Measurements from ENCODE around the gene APPL2. TPM values are rescaled to one million over a fixed set of nuclear protein-coding genes. Genes with fewer than 3 reads are reported as not detected.

APPL2 gene
- total and polyA plus RNA-seq, 3 donors from 2014 or later = 70.9 to 140 (median 129) TPM

DNA sequence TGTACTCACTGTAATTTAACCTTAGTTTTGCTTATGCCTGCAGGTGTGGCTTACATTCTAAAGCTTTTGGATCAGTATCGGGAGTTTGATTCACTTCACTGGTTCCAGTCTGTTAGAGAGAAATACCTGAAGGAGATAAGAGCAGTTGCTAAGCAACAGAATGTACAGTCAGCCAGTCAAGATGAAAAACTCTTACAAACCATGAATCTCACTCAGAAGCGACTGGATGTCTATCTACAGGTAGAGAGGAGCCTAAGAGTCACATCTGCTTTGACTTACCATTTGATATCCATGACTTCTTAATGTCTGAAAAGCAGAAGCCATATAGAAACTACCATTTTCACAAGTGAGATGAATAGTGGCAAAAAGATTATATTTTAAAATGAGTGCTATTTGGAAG is 71.9 kb downstream of the APPL2 start:
- H3K9me3 ChIP-seq = no peaks in the 10 kb centered on the region
- no peaks in the 10 kb centered on the region for H3K4me1 ChIP-seq
- no peak overlapping the region for H3K27ac ChIP-seq
- DNase-seq = no peak
- H3K36me3 ChIP-seq (ENCODE audit: low read depth, missing control alignments) = peaks cover 5% of the 10 kb centered on the region
- no peak for TF ChIP-seq POLR2A (IDR thresholded peaks at IDR 0.05)
- TF ChIP-seq, protein P1, sequence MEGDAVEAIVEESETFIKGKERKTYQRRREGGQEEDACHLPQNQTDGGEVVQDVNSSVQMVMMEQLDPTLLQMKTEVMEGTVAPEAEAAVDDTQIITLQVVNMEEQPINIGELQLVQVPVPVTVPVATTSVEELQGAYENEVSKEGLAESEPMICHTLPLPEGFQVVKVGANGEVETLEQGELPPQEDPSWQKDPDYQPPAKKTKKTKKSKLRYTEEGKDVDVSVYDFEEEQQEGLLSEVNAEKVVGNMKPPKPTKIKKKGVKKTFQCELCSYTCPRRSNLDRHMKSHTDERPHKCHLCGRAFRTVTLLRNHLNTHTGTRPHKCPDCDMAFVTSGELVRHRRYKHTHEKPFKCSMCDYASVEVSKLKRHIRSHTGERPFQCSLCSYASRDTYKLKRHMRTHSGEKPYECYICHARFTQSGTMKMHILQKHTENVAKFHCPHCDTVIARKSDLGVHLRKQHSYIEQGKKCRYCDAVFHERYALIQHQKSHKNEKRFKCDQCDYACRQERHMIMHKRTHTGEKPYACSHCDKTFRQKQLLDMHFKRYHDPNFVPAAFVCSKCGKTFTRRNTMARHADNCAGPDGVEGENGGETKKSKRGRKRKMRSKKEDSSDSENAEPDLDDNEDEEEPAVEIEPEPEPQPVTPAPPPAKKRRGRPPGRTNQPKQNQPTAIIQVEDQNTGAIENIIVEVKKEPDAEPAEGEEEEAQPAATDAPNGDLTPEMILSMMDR (IDR thresholded peaks at IDR 0.05) = no peak
- 80 to 90% methylated on average over 2 of the region's 2 CpGs for WGBS, 2 donors
- H3K4me3 ChIP-seq = no peak overlapping the region
- H3K27me3 ChIP-seq = no peaks in the 10 kb centered on the region
- intact Hi-C loops (cut with DNase I; ENCODE audit: low total_unique reads) = no loop called here

DNA sequence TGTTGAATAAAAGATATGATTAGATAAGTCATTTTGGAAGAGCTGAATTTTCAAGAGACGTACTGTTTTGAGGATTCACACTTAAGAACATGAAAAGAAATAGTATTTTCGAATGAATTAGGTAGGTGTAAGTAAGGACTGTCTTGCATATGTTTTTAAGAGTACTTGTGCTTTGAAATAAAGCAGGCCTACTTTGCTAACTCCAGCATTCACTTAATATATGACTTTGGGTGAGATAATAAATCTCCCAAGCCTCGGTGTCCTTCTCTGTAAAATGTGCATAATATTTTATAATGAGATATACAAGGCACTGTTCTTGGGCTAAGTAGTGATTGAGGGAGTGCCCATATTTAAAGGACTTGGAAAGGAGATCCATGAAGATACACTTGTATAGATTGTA is 73.8 kb downstream of the APPL2 start:
- DNase-seq = no peak
- 93 to 95% methylated on average over 3 of the region's 3 CpGs for WGBS, 2 donors
- Histone ChIP-seq H3K4me3 (no peak overlapping the region), H3K27me3 (no peaks in the 10 kb centered on the region), H3K36me3 (ENCODE audit: low read depth, missing control alignments) (peaks cover 5% of the 10 kb centered on the region), H3K4me1 (no peaks in the 10 kb centered on the region), H3K9me3 (no peaks in the 10 kb centered on the region), H3K27ac (no peak overlapping the region)
- TF ChIP-seq POLR2A (IDR thresholded peaks at IDR 0.05) = no peak
- TF ChIP-seq, protein P1 (IDR thresholded peaks at IDR 0.05) = no peak
- intact Hi-C loops (cut with DNase I; ENCODE audit: low total_unique reads) = no loop called here

DNA sequence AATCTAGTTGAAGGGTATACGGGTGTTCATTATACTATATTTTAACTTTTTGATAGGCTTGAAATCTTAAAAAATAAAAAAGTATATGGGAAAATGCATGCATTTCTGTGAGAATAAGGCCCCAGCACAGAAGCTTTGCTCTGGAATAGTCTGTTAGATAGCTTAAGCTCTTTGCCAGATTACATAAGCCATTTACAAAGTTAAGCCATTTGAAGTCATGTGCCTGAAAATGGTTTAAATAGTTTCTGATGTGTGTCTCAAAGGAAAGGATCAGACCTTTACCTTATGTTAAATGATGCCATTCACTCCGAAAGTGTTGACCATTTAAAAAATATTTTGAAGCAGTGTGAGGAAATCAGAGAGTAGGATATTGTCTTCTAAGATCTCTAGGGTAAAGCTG is 77.1 kb downstream of the APPL2 start:
- Histone ChIP-seq H3K27ac (no peak overlapping the region), H3K4me1 (no peaks in the 10 kb centered on the region), H3K36me3 (ENCODE audit: low read depth, missing control alignments) (peaks cover 5% of the 10 kb centered on the region), H3K27me3 (no peaks in the 10 kb centered on the region), H3K9me3 (no peaks in the 10 kb centered on the region), H3K4me3 (no peak overlapping the region)
- 90 to 93% methylated on average over 2 of the region's 2 CpGs for WGBS, 2 donors
- intact Hi-C loops (cut with DNase I; ENCODE audit: low total_unique reads) = no loop called here
- no peak for DNase-seq
- TF ChIP-seq, protein P1 (IDR thresholded peaks at IDR 0.05) = no peak

DNA sequence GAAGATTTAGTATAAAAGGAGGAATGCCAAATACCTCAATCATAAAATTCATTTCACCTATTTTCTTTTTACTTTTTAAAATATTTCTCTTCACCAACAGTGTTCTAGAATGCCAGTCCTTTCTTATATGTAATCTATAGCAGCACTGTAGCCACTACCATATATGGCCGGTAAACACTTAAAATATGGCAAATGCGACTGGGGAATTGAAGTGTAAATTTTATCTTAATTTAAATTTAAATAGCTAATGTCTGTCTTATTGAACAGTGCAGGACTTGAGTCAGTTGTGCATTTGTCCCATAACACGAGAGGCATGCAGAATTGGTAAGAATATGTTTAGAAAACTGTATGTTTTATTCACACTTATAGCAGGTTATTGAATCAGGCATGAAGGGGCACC is 78.4 kb downstream of the APPL2 start:
- Histone ChIP-seq H3K4me3 (no peak overlapping the region), H3K4me1 (no peaks in the 10 kb centered on the region), H3K27me3 (no peaks in the 10 kb centered on the region), H3K27ac (no peak overlapping the region), H3K9me3 (no peaks in the 10 kb centered on the region), H3K36me3 (ENCODE audit: low read depth, missing control alignments) (peaks cover 5% of the 10 kb centered on the region)
- TF ChIP-seq, protein P1 (IDR thresholded peaks at IDR 0.05) = no peak
- TF ChIP-seq POLR2A (IDR thresholded peaks at IDR 0.05) = no peak
- intact Hi-C loops (cut with DNase I; ENCODE audit: low total_unique reads) = no loop called here
- DNase-seq = no peak
- WGBS, 2 donors = 94 to 95% methylated on average over 3 of the region's 3 CpGs

DNA sequence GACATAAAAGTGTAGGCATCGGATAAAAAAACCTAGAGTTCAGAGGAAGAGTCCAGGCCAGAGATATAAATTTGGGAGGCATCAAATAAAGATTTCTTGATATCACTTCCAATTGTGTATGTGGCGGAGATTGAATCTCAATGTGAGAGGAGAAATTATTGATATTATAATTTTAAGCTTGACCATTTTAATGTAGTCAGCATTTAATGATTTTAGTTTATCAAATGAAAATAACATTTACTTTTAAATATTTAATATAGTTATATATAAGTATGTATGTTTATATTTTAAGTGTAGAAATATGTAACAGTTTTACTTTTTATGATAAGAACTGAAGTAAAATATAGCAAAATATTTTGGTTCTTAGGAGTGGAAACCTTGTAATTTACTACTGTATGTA is 79.7 kb downstream of the APPL2 start:
- H3K36me3 ChIP-seq (ENCODE audit: low read depth, missing control alignments) = peaks cover 5% of the 10 kb centered on the region
- intact Hi-C loops (cut with DNase I; ENCODE audit: low total_unique reads) = no loop called here
- no peaks in the 10 kb centered on the region for H3K9me3 ChIP-seq
- no peaks in the 10 kb centered on the region for H3K27me3 ChIP-seq
- DNase-seq = no peak
- no peaks in the 10 kb centered on the region for H3K4me1 ChIP-seq
- WGBS, 2 donors = 94 to 98% methylated on average over 2 of the region's 2 CpGs
- H3K4me3 ChIP-seq = no peak overlapping the region
- TF ChIP-seq, protein P1 (IDR thresholded peaks at IDR 0.05) = no peak
- TF ChIP-seq POLR2A (IDR thresholded peaks at IDR 0.05) = no peak
- no peak overlapping the region for H3K27ac ChIP-seq

Measured in testis (tissue), 3 donors.